NCI-H1092 (cell line): Measurements from ENCODE around the gene UNC93A.
"Not testable (repeated sequence)": the region's sequence is repeated elsewhere in the genome, so short reads cannot be mapped to it uniquely, and the experiment has no call there.

Experiments used
- DNase-seq: peaks from one replicate; lab custom pipeline; 2025; lab: John Stamatoyannopoulos, UW

The UNC93A gene

GRCh38 chr6:167270499-167271311 lies 20.4 kb upstream of the UNC93A start:
- DNase-seq = no peak

- DNase-seq = no peak
These were observed 19.0 kb upstream of the UNC93A start for GRCh38 chr6:167272151-167272550.

- no peak for DNase-seq
These were observed 18.3 kb upstream of the UNC93A start for GRCh38 chr6:167272696-167273379.

- no peak for DNase-seq
These were observed 16.8 kb upstream of the UNC93A start for GRCh38 chr6:167274270-167274669.

DNA sequence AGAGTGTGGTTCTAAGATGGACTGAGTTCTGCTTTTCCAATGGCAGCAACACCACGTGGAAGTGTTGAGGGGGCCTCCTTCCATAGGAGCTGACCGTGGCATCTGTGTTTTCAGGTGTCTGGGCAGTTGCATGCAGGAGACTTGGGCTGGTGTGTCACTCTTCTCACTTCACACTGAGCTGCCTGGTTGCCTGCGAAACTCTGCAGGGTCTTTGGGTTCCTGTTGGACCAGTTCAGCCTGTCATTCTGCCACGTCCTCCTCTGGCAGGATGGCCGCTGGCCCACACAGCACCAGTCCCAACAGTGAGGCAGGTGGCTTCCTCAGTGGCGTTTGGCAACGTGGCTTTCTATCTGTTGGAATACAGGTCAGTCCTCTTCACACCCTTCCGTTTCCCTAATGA lies 16.1 kb upstream of the UNC93A start:
- DNase-seq = no peak

GRCh38 chr6:167275436-167275835 lies 15.7 kb upstream of the UNC93A start:
- DNase-seq = no peak

GRCh38 chr6:167276772-167277533 lies 14.2 kb upstream of the UNC93A start:
- DNase-seq = no peak

DNA sequence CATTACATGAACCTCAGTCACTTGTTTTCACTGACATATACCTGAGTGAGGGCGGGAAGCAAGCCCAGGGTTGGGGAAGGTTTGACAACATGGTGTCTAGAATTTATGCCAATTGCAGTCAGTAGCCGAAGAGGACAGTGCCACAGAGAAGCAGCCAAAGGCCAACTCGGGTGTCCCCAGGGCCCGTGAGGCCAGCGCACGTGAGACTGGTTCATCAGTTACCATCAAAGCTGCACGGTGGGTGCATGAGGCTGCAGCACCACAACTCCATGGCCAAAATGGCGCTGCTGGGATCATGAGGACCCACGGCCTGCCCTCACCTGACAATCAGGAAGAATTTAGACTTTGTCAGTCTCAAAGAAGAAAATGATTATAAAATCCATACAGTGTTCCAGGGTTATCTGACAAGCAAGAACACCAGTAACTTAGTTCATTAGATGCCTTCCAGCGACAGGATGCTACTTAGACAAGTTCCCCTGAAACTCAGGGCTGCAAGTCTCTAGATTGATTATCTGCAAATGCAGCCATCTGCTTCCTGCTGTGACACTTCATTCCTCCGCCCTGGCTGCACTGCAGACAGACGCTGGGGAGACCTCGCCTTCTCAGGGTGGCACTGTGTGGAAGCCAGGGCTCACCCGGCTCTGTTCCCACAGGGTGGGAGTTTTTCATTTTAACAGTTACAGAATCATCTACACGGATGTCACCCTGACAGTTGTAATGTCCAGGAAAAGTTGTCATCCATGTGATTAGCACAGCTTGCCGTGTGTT lies 12.8 kb upstream of the UNC93A start:
- not testable (repeated sequence) for DNase-seq

DNA sequence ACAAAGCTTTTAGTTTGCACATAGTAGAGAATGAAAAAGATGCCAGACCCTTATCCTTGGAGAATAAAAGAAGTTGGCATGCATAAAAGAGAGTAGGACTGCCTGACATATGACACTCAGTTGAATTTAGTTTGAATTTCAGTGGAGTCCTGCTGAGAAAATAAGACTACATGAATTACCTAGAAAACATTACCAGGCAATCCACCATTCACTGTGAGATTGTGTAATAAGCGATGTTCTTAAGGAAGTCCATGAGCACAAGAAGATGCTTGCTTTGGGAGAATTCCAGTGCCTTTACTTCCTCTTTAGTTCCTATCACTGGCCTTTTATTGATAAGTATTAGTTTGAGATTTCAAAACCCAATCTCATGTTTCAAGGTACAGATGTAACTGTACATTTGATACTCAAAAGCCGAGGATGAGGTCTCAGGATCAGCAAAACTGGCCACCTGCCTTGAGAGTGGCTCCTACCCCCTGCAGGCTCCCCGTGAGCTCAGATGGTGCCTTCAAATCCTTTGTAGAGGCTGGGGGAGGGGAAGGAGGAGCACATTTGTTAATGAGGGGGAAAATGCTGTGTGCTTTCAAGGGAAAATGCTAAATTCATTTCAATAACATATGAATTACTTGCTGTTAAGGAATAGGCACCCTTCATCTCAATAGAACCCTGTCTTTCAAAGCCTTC lies 11.2 kb upstream of the UNC93A start:
- peak; percentile 32 for DNase-seq

DNA sequence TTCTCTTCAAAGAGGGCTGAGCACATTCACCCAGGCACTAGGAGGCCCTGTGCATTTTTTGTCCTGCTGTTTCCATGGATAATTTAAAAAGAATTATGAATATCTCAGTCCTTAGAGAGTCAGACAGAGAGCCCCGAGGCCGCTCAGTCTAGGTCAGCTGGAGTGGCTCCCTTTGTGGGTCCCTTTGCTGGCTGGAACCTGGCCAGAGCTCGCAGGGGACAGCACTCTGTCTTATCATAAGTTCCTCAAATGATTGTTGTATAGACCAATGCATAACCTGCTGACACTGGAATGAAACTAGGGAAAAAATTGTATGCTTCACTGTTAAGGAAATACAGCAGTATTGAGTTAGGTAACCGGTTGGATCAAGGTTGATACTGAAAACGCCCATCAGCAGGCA lies 10.6 kb upstream of the UNC93A start:
- peak; percentile 17 for DNase-seq

DNA sequence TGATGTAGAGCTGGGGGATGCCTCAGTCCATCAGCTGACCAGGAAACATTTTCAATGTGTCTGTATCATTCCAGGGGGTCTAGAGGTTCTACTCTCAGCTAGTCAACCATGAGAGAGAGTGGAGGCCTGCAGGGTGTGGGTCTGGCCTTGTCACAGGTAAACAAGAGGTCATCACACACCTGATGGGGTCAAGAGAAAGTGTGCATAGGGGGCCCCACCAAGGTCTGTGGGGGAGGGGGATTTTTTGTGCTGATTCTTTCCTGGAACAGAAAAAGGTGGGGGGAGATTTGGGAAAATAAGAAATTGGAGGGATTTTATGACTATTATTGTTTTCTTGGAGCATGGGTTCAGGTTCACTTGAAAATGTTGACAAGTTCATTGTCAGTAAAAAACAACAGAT lies 8.9 kb upstream of the UNC93A start:
- DNase-seq = no peak

DNA sequence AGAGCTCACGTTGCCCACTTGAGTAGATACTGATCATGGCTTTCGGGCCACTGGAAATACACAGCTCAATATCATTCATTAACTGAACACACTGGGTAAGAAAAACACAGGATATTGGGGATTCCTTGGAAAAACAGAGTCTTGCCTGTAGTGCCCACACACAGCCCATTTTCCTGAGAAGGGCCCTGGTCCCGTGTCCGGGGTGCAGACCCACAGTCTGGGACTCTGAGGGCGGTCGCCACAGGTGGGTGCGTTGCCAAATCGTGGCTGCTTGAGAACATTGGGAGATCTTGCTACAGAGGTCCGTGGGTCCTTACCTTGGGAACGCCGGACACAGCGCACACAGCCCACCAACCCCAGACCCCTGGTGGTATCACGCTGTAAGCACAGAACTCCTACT lies 6.5 kb upstream of the UNC93A start:
- not testable (repeated sequence) for DNase-seq

- no peak for DNase-seq
These were observed 5.9 kb upstream of the UNC93A start for GRCh38 chr6:167285077-167285770.

DNA sequence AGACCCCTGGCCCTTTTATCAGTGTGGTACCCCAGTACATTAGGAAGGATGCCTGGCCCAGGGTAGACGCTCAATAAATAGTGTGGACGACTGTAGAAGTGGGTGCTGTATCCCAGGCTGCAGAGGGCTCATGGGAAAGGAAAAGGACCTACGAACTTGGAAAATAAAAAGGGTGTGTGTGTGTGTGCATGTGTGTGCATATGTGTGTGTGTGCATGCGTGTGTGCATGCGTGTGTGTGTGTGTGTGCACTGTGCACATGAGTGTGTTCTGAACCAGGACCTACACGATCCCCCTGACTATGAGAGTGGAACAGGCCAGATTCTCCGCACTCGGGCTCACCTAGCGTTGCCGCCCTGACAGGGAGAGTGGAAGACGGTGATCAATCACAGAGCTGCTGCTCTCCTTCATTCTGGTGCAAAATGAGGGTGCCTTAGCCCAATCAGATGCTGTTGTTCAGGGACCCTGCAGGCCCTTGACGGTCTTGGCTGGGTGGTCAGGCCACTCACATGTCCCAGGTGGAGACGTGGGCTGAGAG lies 3.5 kb upstream of the UNC93A start:
- no peak for DNase-seq

GRCh38 chr6:167288591-167289225 lies 2.4 kb upstream of the UNC93A start:
- DNase-seq = peak; percentile 26

DNA sequence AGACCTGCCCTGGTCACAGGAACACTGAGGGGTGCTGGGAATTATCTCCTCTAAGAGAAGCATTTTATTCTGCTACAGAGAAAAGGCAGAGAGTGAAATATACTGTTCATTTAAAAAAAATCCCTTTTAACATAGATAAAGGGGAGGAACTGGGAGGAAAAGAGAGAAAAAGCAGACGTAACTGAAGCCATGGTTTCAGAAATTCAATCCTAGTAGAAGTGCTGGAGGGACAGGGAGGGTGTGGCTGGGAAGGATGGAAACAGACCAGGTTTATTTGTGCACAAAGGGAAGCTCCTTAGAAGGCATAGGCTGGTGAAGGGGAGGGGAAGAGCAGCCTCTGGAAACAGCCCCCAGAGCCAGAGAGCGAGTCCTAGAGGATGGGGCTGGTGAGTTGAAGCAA lies 1.8 kb upstream of the UNC93A start:
- not testable (repeated sequence) for DNase-seq

GRCh38 chr6:167291623-167292300 lies 647 bp downstream of the UNC93A start:
- DNase-seq = no peak

DNA sequence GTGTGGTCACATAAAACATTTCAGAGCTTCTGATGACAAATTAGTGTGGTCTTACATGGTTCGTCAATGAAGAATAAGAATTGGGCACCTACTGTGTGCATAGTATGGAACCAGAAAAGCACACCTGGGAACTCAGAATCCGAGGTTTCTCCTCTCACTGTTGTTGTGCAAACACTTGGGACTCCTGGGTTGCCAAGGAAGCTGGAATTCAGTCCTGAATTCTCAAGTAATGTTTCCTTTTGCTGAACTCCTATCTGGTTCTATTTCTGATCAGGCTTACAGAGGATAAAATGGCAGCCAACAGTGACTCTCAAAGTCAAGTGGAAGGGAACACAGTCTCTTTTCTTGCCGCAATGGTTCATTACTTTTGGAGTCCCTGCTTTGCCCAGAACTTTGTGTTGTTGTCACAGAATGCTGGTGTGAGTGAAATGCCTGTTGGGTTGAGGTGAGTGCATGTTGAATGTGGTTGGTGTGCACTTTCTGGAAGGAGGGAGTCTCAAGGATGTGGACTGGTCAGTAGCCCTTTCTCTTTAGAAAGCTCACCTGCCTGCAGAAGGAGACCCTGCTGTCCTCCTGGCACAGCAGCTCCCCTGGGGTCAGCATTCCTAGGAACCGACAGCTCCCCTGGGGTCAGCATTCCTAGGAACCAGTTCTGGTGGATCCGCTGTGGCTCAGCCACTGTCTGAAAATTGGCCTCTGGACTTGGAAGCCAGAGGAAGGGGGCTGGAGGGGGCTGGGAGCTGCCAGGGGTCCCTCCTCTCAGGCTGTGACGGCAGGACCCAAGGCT lies 1.4 kb downstream of the UNC93A start:
- DNase-seq = no peak
